ENCODE measurements around the gene RUFY3. TPM values are rescaled to one million over a fixed set of nuclear protein-coding genes. Genes with fewer than 3 reads are reported as not detected.

The RUFY3 gene
- total and polyA plus RNA-seq, 12 donors: 41.8 to 141 (median 85.4) TPM

GRCh38 chr4:70704215-70704930 is 17.4 kb upstream of the RUFY3 start:
- 0 to 1% (median 0%) methylated on average over 27 to 58 of the region's 58 CpGs for WGBS, 4 donors
- intact Hi-C loops (cut with DNase I): loop anchor here in 1 of 2 donors (10.0 kb wide), 1 partner anchor 120 kb away; no protein-coding TSS in a partner anchor

GRCh38 chr4:70704931-70705182 is 16.9 kb upstream of the RUFY3 start:
- H3K4me3 ChIP-seq: peak overlapping the region; percentile 47 to 98 (median 90)
- DNase-seq: peak in 1 of 7 donors; percentile 33
- intact Hi-C loops (cut with DNase I): loop anchor here in 1 of 2 donors (10.0 kb wide), 1 partner anchor 120 kb away; no protein-coding TSS in a partner anchor
- peaks cover 11 to 31% of the 10 kb centered on the region in 2 donors for H3K4me1 ChIP-seq (replicated peaks in 1 of 2)
- H3K9me3 ChIP-seq (replicated peaks in 1 of 3): no peaks in the 10 kb centered on the region
- H3K36me3 ChIP-seq (replicated peaks in 1 of 2): no peaks in the 10 kb centered on the region
- TF ChIP-seq CTCF (IDR thresholded peaks at IDR 0.05) (no peak), POLR2A (IDR thresholded peaks at IDR 0.05) (no peak)
- H3K27me3 ChIP-seq: no peaks in the 10 kb centered on the region
- 0 to 2% (median 1%) methylated on average over 12 to 39 of the region's 39 CpGs for WGBS, 4 donors
- H3K27ac ChIP-seq: peak overlapping the region; percentile 91 to 98 (median 97)

More at GRCh38 chr4:70704215-70704930, 17.4 kb upstream of the RUFY3 start:
- TF ChIP-seq CTCF (IDR thresholded peaks at IDR 0.05) (peak in 5 of 6 experiments; percentile 10 to 36 (median 27)), POLR2A (IDR thresholded peaks at IDR 0.05) (peak; percentile 28 to 70)
- peak overlapping the region; percentile 47 to 98 (median 90) for H3K4me3 ChIP-seq
- peak; percentile 81 to 88 (median 84) for DNase-seq
- H3K9me3 ChIP-seq (replicated peaks in 1 of 3): no peaks in the 10 kb centered on the region
- H3K4me1 ChIP-seq (replicated peaks in 1 of 2): peaks cover 11 to 26% of the 10 kb centered on the region in 2 donors
- H3K27me3 ChIP-seq: no peaks in the 10 kb centered on the region
- peak overlapping the region; percentile 91 to 98 (median 97) for H3K27ac ChIP-seq
- no peaks in the 10 kb centered on the region for H3K36me3 ChIP-seq (replicated peaks in 1 of 2)

- H3K27ac ChIP-seq: peak overlapping the region; percentile 91 to 98 (median 97)
- peaks cover 11 to 35% of the 10 kb centered on the region in 2 donors for H3K4me1 ChIP-seq (replicated peaks in 1 of 2)
- no peaks in the 10 kb centered on the region for H3K9me3 ChIP-seq (replicated peaks in 1 of 3)
- no peaks in the 10 kb centered on the region for H3K27me3 ChIP-seq
- intact Hi-C loops (cut with DNase I): loop anchor here in 1 of 2 donors (10.0 kb wide), 1 partner anchor 119 kb away; no protein-coding TSS in a partner anchor
- H3K4me3 ChIP-seq: peak overlapping the region; percentile 47 to 98 (median 90)
- peak; percentile 66 to 80 (median 72) for DNase-seq
- WGBS, 4 donors: 0 to 1% (median 0%) methylated on average over 28 to 86 of the region's 86 CpGs
- TF ChIP-seq CTCF (IDR thresholded peaks at IDR 0.05): no peak
- TF ChIP-seq POLR2A (IDR thresholded peaks at IDR 0.05): peak in 1 of 2 donors; percentile 68
- no peaks in the 10 kb centered on the region for H3K36me3 ChIP-seq (replicated peaks in 1 of 2)
Observed at GRCh38 chr4:70705183-70706043, 16.4 kb upstream of the RUFY3 start.

GRCh38 chr4:70706044-70706461 is 15.7 kb upstream of the RUFY3 start:
- Histone ChIP-seq H3K9me3 (replicated peaks in 1 of 3) (no peaks in the 10 kb centered on the region), H3K4me3 (peak overlapping the region; percentile 47 to 98 (median 90)), H3K36me3 (replicated peaks in 1 of 2) (no peaks in the 10 kb centered on the region), H3K27ac (peak overlapping the region; percentile 91 to 98 (median 97)), H3K27me3 (no peaks in the 10 kb centered on the region), H3K4me1 (replicated peaks in 1 of 2) (peaks cover 13 to 36% of the 10 kb centered on the region in 2 donors)
- no peak for DNase-seq
- WGBS, 4 donors: 5 to 12% (median 7%) methylated on average over 7 of the region's 7 CpGs
- no peak for TF ChIP-seq POLR2A (IDR thresholded peaks at IDR 0.05)
- no peak for TF ChIP-seq CTCF (IDR thresholded peaks at IDR 0.05)
- intact Hi-C loops (cut with DNase I): loop anchor here in 1 of 2 donors (10.0 kb wide), 1 partner anchor 119 kb away; no protein-coding TSS in a partner anchor

All from adrenal gland (tissue), 12 donors.